Stomach (tissue), 4 donors: Measurements from ENCODE around the gene PDE4B.

Experiments
- CTCF ChIP-seq, 7 experiments: fragments of 450-650 bp in 4 of 7; fragments of 200-600 bp in 3 of 7; sonication (generic) in 3 of 7; IDR thresholded peaks; one replicate each; pipeline ENCODE4 v1.5.1; 2016 to 2019; ENCODE audit warnings: antibody characterized with exemption in 7 of 7, control low read depth in 2 of 7, mild to moderate bottlenecking in 1 of 7
- EP300 ChIP-seq: sonication (generic); formaldehyde crosslinking; IDR thresholded peaks from one replicate; pipeline ENCODE4 v1.6.1; 2017; ENCODE audit warnings: antibody characterized with exemption
- POLR2A ChIP-seq, 4 donors: fragments of 450-650 bp; IDR thresholded peaks; one replicate each; pipeline ENCODE4 v1.6.1; 2016; ENCODE audit warnings: antibody characterized with exemption in 4 of 4, control low read depth in 2 of 4, mild to moderate bottlenecking in 1 of 4, moderate library complexity in 1 of 4
- POLR2AphosphoS5 ChIP-seq, 3 donors: sonication (generic); formaldehyde crosslinking; IDR thresholded peaks; one replicate each; pipeline ENCODE4 v1.6.1; 2016; ENCODE audit warnings: antibody characterized with exemption in 3 of 3

GRCh38 chr1:65881067-65881594, 88.4 kb downstream of the PDE4B start:
- TF ChIP-seq EP300, result no peak
- TF ChIP-seq CTCF (IDR thresholded peaks at IDR 0.05), result no peak
- no peak for TF ChIP-seq POLR2AphosphoS5 (IDR thresholded peaks at IDR 0.05)
- no peak for TF ChIP-seq POLR2A (IDR thresholded peaks at IDR 0.05)
